ENCODE results near the gene USB1. TPM values are rescaled to one million over a fixed set of nuclear protein-coding genes. Genes with fewer than 3 reads are reported as not detected.

Gene USB1
- total RNA-seq, 4 donors from 2014 or later, result 18.8 to 42.5 (median 33.4) TPM

DNA sequence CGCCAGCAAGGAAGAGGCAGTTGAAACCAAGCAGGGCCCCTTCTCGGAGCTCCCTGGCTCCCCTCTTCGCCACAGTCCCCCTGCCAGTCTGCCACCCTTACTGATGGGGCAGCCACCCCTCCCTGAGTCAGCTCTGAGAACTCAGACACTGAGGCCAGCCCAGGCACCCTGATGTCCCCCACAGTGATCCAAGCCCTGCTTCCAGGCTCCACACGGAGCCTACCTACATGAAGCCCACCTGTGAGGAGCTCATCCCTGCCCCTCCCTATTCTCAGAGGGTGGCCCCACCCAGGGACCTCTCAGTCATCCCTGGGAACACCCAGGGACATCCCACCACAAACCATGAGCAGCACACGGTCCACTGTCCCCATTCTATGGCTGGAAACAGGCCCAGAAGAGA lies 39.2 kb upstream of the USB1 start:
- DNase-seq (ENCODE audit: low spot score) (no peak), ATAC-seq (ENCODE audit: low FRiP score) (no peak)
- TF ChIP-seq, protein P1, sequence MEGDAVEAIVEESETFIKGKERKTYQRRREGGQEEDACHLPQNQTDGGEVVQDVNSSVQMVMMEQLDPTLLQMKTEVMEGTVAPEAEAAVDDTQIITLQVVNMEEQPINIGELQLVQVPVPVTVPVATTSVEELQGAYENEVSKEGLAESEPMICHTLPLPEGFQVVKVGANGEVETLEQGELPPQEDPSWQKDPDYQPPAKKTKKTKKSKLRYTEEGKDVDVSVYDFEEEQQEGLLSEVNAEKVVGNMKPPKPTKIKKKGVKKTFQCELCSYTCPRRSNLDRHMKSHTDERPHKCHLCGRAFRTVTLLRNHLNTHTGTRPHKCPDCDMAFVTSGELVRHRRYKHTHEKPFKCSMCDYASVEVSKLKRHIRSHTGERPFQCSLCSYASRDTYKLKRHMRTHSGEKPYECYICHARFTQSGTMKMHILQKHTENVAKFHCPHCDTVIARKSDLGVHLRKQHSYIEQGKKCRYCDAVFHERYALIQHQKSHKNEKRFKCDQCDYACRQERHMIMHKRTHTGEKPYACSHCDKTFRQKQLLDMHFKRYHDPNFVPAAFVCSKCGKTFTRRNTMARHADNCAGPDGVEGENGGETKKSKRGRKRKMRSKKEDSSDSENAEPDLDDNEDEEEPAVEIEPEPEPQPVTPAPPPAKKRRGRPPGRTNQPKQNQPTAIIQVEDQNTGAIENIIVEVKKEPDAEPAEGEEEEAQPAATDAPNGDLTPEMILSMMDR (IDR thresholded peaks at IDR 0.05), result no peak

DNA sequence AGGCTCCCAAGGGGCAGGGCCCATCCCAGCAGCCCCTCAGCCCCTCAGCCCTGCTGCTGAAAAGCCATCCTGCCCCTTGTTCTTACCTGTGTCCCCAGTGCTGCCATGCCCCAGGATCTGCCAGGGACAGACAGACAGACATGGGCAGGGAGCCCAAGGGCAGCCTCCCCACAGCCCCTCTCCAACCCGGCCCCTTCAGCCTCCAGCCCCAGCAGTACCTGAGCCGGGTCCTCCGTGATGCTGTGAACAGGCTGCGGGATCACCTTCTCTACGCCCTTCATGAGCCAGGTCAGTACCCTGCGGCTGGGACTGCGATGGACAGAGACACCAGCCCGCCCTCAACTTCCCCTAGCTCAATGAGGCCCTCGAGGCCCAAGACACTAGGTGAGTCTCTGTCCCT lies 38.5 kb upstream of the USB1 start:
- ATAC-seq (ENCODE audit: low FRiP score), result no peak

DNA sequence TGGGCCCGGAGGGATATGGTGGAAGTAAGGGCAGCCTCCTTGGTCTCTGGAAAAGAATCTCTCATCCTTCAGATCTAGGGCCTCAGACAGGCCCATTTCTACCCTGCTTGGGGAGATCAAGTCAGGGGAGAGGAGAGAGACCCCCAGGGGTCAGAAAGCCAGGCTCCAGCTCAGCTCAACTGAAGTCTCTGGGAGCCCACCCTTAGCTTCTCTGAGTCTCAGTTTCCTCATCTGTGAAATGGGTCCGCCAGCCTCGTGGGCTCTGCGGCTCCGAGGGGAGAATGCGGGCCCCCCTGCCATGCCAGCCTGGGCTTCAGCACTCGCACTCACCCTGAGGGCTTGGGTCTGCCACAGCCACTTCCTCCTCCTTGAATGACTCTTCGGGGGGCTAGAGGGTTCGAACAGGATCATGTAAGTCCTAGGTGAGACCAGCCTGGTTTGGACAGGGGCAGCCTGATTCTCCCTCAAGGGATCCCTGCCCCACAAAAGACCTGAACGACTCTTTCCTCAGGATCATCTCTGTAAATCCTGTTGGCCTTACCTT lies 37.0 kb upstream of the USB1 start:
- no peak for DNase-seq (ENCODE audit: low spot score)
- ATAC-seq (ENCODE audit: low FRiP score), result no peak

More for the DNA sequence above, 38.5 kb upstream of the USB1 start:
- TF ChIP-seq, protein P1 (IDR thresholded peaks at IDR 0.05), result no peak
- no peak for DNase-seq (ENCODE audit: low spot score)

DNA sequence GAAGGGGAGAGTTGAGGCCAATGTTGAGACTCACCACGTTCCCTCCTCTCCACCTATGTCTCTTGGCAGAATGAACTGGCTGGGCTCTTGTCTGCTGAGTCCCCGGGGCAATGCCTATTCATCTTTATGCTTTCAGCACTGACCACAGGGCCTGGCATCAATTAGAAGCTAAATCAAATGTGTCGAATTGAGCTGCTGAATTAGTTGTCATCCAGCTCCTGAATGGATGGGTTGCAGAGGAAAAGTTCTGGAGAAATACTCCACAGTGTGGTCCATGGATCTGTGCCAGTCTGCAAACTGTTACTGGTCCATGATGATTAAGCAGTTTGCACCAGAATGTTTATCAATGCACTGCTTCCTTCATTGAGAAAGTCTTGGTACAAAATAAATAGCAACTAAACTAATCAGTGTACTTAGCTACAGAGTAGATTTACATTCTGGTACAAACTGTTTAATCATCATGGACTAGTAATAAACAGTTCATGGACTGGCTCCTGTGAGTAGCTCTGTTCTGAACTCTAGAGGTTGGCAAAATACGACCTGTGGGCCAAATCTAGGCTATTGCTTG lies 34.9 kb upstream of the USB1 start:
- no peak for ATAC-seq (ENCODE audit: low FRiP score)

More for the DNA sequence above, 37.0 kb upstream of the USB1 start:
- TF ChIP-seq, protein P1 (IDR thresholded peaks at IDR 0.05), result no peak

DNA sequence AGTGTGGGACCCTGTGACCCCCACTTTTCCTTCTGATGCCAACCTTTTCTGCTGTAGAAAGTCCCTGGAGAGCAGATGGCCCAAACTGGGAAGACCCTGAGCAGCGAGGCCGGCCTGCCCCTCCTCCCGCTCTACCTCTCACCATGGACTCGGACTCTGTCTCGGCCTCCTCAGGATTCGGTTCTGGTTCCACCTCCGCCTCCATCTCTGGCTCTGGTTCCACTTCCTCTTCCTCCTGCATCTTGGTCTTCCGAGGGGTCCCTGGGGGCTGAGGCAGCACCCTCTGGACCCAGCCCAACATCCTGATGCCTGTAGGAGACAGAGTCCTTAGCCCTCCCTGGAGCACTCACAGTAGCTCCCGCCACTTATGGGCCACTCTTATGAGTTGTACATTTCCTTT lies 34.2 kb upstream of the USB1 start:
- ATAC-seq (ENCODE audit: low FRiP score) (no peak), DNase-seq (ENCODE audit: low spot score) (no peak)
- TF ChIP-seq, protein P1 (IDR thresholded peaks at IDR 0.05), result no peak

More for the DNA sequence above, 34.9 kb upstream of the USB1 start:
- no peak for DNase-seq (ENCODE audit: low spot score)
- TF ChIP-seq, protein P1 (IDR thresholded peaks at IDR 0.05), result no peak

DNA sequence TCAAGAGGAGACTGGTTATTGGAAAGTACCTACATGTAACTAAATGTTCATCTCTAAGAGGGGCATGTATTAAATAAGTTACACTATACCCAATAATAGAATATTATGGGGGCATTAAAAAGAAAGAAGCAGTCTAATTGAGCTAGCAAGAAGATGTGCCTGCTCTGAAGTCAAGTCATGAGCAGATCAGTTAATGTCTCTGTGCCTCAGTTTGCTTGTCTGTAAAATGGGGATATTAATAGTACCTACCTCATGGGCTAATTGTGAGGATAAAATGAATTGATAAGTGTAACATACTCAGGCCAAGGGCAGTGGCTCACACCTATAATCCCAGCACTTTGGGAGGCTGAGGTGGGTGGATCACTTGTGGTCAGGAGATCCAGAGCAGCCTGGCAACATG lies 33.3 kb upstream of the USB1 start:
- ATAC-seq (ENCODE audit: low FRiP score) (no peak), DNase-seq (ENCODE audit: low spot score) (no peak)
- TF ChIP-seq, protein P1 (IDR thresholded peaks at IDR 0.05), result no peak

DNA sequence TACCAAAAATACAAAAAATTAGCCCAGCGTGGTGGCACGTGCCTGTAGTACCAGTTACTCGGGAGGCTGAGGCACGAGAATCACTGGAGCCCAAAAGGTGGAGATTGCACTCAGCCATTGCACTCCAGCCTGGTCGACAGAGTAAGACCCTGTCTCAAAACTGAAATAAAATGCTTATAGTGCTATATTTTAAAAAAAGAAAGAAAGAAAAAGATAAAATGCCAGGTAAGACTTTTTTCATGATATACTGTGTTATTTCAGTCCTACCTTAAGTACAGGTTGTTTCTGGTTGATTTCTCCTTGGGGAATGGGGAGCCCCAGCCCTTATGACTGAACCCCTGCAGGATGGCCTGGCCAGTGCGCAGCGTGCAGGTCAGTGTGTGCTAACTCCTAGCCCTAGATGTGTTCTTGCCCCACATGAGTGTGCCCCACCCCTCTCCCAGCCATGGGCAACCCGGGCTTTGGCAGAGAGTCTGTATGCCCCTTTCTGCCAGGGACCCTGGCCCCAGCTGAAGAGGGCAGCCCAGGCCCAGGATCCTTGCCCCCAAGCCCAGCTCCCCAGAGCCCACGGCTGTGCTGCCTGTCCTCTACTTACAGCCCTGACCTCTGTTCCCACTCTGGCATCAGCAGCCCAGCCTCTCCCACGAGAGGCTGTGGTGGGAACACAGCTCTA lies 31.6 kb upstream of the USB1 start:
- DNase-seq (ENCODE audit: low spot score), result no peak

More for the DNA sequence above, 31.6 kb upstream of the USB1 start:
- TF ChIP-seq, protein P1 (IDR thresholded peaks at IDR 0.05), result no peak
- no peak for ATAC-seq (ENCODE audit: low FRiP score)

All from omental fat pad (tissue), 4 donors.